HepG2 (cell line): ENCODE results near the gene STOML1. TPM values are rescaled to one million over a fixed set of nuclear protein-coding genes. Genes with fewer than 3 reads are reported as not detected.

ENCODE experiments used
- polyA plus RNA-seq, 8 experiments: library from polyadenylated mRNA; depleted of rRNA in 3 of 8; stranded (reverse) in 7 of 8; unstranded in 1 of 8; fragments of >200 nt; fragmentation: Illumina TruSeq in 4 of 8; extraction: Trizol in 4 of 8; gene quantifications; 2 replicates each; pipeline versions ENCODE4 v1.2.1 to v1.2.3, GENCODE V29; 2011 to 2016; ENCODE audit warnings: low read depth in 4 of 8, missing spikeins in 1 of 8, mixed read lengths in 1 of 8; ENCODE audit not compliant: insufficient read depth in 1 of 8
- total RNA-seq, 5 experiments: library from RNA; depleted of rRNA; stranded (reverse); fragments of >200 nt; fragmentation: Illumina TruSeq; extraction: Trizol; gene quantifications; 2 replicates each; pipeline ENCODE4 v1.2.3, GENCODE V29; 2016; ENCODE audit warnings: low read depth in 1 of 5

The STOML1 gene
- total and polyA plus RNA-seq, 2 of the 13 experiments (the other 11 are each of a cell fraction or from before 2014, with no cell fraction given), result 3.5 to 3.7 TPM

Other genes starting within 250 kb of the STOML1 start
- not detected in 2 replicates for gene INSYN1, start 238.9 kb downstream of the STOML1 start, total RNA-seq (2016; rRNA removed; fragmentation: Illumina TruSeq; extraction: Trizol)
- gene INSYN1, start 238.9 kb downstream of the STOML1 start, polyA plus RNA-seq (2011; rRNA removed), result not detected in 2 replicates
- gene TBC1D21, start 118.7 kb downstream of the STOML1 start, total RNA-seq (2016; rRNA removed; fragmentation: Illumina TruSeq; extraction: Trizol), result not detected in 2 replicates
- gene TBC1D21, start 118.7 kb downstream of the STOML1 start, polyA plus RNA-seq (2011; rRNA removed), result not detected in 2 replicates
- 0.51 TPM in 1 of 2 replicates, not detected in the other for gene LOXL1, start 65.8 kb downstream of the STOML1 start, total RNA-seq (2016; rRNA removed; fragmentation: Illumina TruSeq; extraction: Trizol)
- 0.16 and 1.3 TPM in 2 replicates for gene LOXL1, start 65.8 kb downstream of the STOML1 start, polyA plus RNA-seq (2011; rRNA removed)
- gene PML, start 2.4 kb upstream of the STOML1 start, total RNA-seq (2016; rRNA removed; fragmentation: Illumina TruSeq; extraction: Trizol), result 2.9 and 3.9 TPM in 2 replicates
- gene PML, start 2.4 kb upstream of the STOML1 start, polyA plus RNA-seq (2011; rRNA removed), result 2.9 and 3.9 TPM in 2 replicates
- gene GOLGA6A, start 90.3 kb upstream of the STOML1 start, total RNA-seq (2016; rRNA removed; fragmentation: Illumina TruSeq; extraction: Trizol), result 0.04 TPM in 1 of 2 replicates, not detected in the other
- gene GOLGA6A, start 90.3 kb upstream of the STOML1 start, polyA plus RNA-seq (2011; rRNA removed), result 0.22 TPM in 1 of 2 replicates, not detected in the other
- not detected in 2 replicates for gene ISLR2, start 138.3 kb upstream of the STOML1 start, total RNA-seq (2016; rRNA removed; fragmentation: Illumina TruSeq; extraction: Trizol)
- gene ISLR2, start 138.3 kb upstream of the STOML1 start, polyA plus RNA-seq (2011; rRNA removed), result not detected in 2 replicates
- gene ISLR, start 181.4 kb upstream of the STOML1 start, total RNA-seq (2016; rRNA removed; fragmentation: Illumina TruSeq; extraction: Trizol), result not detected in 2 replicates
- not detected in 2 replicates for gene ISLR, start 181.4 kb upstream of the STOML1 start, polyA plus RNA-seq (2011; rRNA removed)
- 0.81 and 2.1 TPM in 2 replicates for gene STRA6, start 210.5 kb upstream of the STOML1 start, total RNA-seq (2016; rRNA removed; fragmentation: Illumina TruSeq; extraction: Trizol)
- 1.6 TPM in 2 replicates for gene STRA6, start 210.5 kb upstream of the STOML1 start, polyA plus RNA-seq (2011; rRNA removed)
- not detected in 2 replicates for gene CCDC33, start 244.0 kb upstream of the STOML1 start, total RNA-seq (2016; rRNA removed; fragmentation: Illumina TruSeq; extraction: Trizol)
- gene CCDC33, start 244.0 kb upstream of the STOML1 start, polyA plus RNA-seq (2011; rRNA removed), result 0.08 and 0.30 TPM in 2 replicates